A549 (cell line): ENCODE data around the gene ATP10A. TPM values are rescaled to one million over a fixed set of nuclear protein-coding genes. Genes with fewer than 3 reads are reported as not detected.

ENCODE experiments used
- ATAC-seq, 2 experiments: fragments of 200-7000 bp in 1 of 2; fragments of >200 bp in 1 of 2; cut with Nextera tagmentation in 1 of 2; cut with Tn5 transposase in 1 of 2; 3 replicates each; pipeline versions ENCODE4 v1.8.0 to v1.9.1; 2018 to 2020; ENCODE audit warnings: mild to moderate bottlenecking in 1 of 2, moderate library complexity in 1 of 2
- CTCF ChIA-PET: fragments of 300-600 bp; sonication (Branson Sonifier 250); formaldehyde crosslinking; extraction: SDS; loops from one replicate; lab custom pipeline; 2021; ENCODE audit warnings: antibody characterized with exemption, inconsistent platforms; lab: Yijun Ruan, JAX
- POLR2A ChIA-PET: fragments of 350-600 bp; formaldehyde crosslinking; extraction: SDS; loops from one replicate; lab custom pipeline; 2021; ENCODE audit warnings: antibody characterized with exemption, inconsistent platforms; lab: Yijun Ruan, JAX
- DNase-seq, 2 experiments: peaks; one replicate each; pipeline versions ENCODE4 v3.0.0 to v3.0.0-alpha.2; 2011 to 2016; ENCODE audit warnings: low read depth in 1 of 2, low spot score in 1 of 2
- FAIRE-seq: peaks from 2 replicates; lab custom pipeline; 2011; peaks lifted over from hg19 to GRCh38; lab: Jason Lieb, UNC
- H3K27ac ChIP-seq, 2 experiments: fragments of >200 bp; sonication (Bioruptor Twin); formaldehyde crosslinking; 3 replicates each; pipeline ENCODE4 v1.5.1; 2016 to 2017
- H3K4me1 ChIP-seq: fragments of >200 bp; sonication (Bioruptor Twin); formaldehyde crosslinking; 3 replicates; pipeline ENCODE4 v1.6.1; 2016
- H3K4me2 ChIP-seq: fragments of >200 bp; sonication (Bioruptor Twin); formaldehyde crosslinking; 3 replicates; pipeline ENCODE4 v1.6.1; 2016
- H3K4me3 ChIP-seq: fragments of >200 bp; sonication (Bioruptor Twin); formaldehyde crosslinking; 3 replicates; pipeline ENCODE4 v1.5.1; 2016
- H3K9me3 ChIP-seq: fragments of >200 bp; sonication (Bioruptor Twin); formaldehyde crosslinking; 3 replicates; pipeline ENCODE4 v1.6.1; 2016
- CBX2 ChIP-seq: fragments of 200-600 bp; sonication (generic); IDR thresholded peaks from 2 replicates; pipeline ENCODE4 v1.6.1; 2016; ENCODE audit warnings: low read depth, mild to moderate bottlenecking, borderline replicate concordance
- CHD2 ChIP-seq: fragments of 150-350 bp; IDR thresholded peaks from 2 replicates; pipeline ENCODE4 v1.6.1; 2014; ENCODE audit warnings: low read length; ENCODE audit not compliant: partially characterized antibody
- CTCF ChIP-seq: fragments of >200 bp; sonication (Bioruptor Twin); formaldehyde crosslinking; IDR thresholded peaks from 3 replicates; pipeline ENCODE4 v1.5.1; 2016
- E2F6 ChIP-seq: IDR thresholded peaks from 2 replicates; pipeline ENCODE4 v1.6.1; 2012; ENCODE audit warnings: low read depth, borderline replicate concordance
- GATA3 ChIP-seq: IDR thresholded peaks from 2 replicates; pipeline ENCODE4 v1.6.1; 2012; ENCODE audit warnings: borderline replicate concordance
- HMGXB4 ChIP-seq: fragments of 250-450 bp; sonication (Bioruptor Pico); IDR thresholded peaks from 2 replicates; pipeline ENCODE4 v1.5.0; 2021; ENCODE audit warnings: mild to moderate bottlenecking, moderate library complexity, borderline replicate concordance
- HOXA7 ChIP-seq: fragments of 250-450 bp; sonication (Bioruptor Pico); IDR thresholded peaks from 2 replicates; pipeline ENCODE4 v1.5.0; 2020; ENCODE audit warnings: mild to moderate bottlenecking, moderate library complexity
- JUN ChIP-seq, 2 experiments: fragments of >200 bp; sonication (Bioruptor Twin); formaldehyde crosslinking; IDR thresholded peaks; 2 replicates in 1 of 2; 3 replicates in 1 of 2; pipeline ENCODE4 v1.6.1; 2016 to 2017
- JUNB ChIP-seq: fragments of >200 bp; sonication (Bioruptor Twin); formaldehyde crosslinking; IDR thresholded peaks from 2 replicates; pipeline ENCODE4 v1.6.1; 2016
- MAFK ChIP-seq: fragments of 450-650 bp; IDR thresholded peaks from 2 replicates; pipeline ENCODE4 v1.6.1; 2014; ENCODE audit not compliant: partially characterized antibody
- MAZ ChIP-seq: fragments of 150-350 bp; IDR thresholded peaks from 2 replicates; pipeline ENCODE4 v1.6.1; 2014; ENCODE audit warnings: antibody characterized with exemption, low read depth, low read length, borderline replicate concordance
- NPAS2 ChIP-seq: fragments of 250-450 bp; sonication (Bioruptor Pico); IDR thresholded peaks from 2 replicates; pipeline ENCODE4 v1.8.0; 2022; ENCODE audit warnings: mild to moderate bottlenecking, moderate library complexity, borderline replicate concordance
- NR3C1 ChIP-seq: fragments of >200 bp; sonication (Bioruptor Twin); formaldehyde crosslinking; IDR thresholded peaks from 3 replicates; pipeline ENCODE4 v1.6.1; 2017
- POLR2A ChIP-seq: IDR thresholded peaks from 2 replicates; pipeline ENCODE4 v1.6.1; 2012; ENCODE audit warnings: mild to moderate bottlenecking, low read length
- POLR2AphosphoS2 ChIP-seq: conservative IDR thresholded peaks from 2 replicates; pipeline ENCODE4 v1.6.1; 2012; ENCODE audit warnings: low read length, improper control_type of control experiment, inconsistent platforms
- REST ChIP-seq: fragments of 200-600 bp; sonication (generic); IDR thresholded peaks from 2 replicates; pipeline ENCODE4 v1.6.1; 2016; ENCODE audit warnings: antibody characterized with exemption, mild to moderate bottlenecking, moderate library complexity
- RFX5 ChIP-seq: fragments of 450-650 bp; IDR thresholded peaks from 2 replicates; pipeline ENCODE4 v1.7.1; 2014; ENCODE audit warnings: antibody characterized with exemption, mild to moderate bottlenecking, moderate library complexity
- TFCP2L1 ChIP-seq: fragments of 250-450 bp; sonication (Bioruptor Pico); IDR thresholded peaks from 2 replicates; pipeline ENCODE4 v1.5.0; 2021; ENCODE audit warnings: mild to moderate bottlenecking
- USF2 ChIP-seq: fragments of 450-650 bp; IDR thresholded peaks from 2 replicates; pipeline ENCODE4 v1.6.1; 2014; ENCODE audit warnings: antibody characterized with exemption
- WGBS: methylation state at CpG from one replicate; pipeline ENCODE4 v1.1.6; 2017; ENCODE audit errors: missing lambda C conversion rate; 5-methylcytosine and 5-hydroxymethylcytosine counted together
- polyA plus RNA-seq, 4 experiments: library from polyadenylated mRNA; depleted of rRNA in 3 of 4; stranded (reverse); fragments of >200 nt; fragmentation: RNase III in 1 of 4; extraction: RNeasy Plus Mini Kit Qiagen cat#74134 plus additional on column Dnase treatment in 1 of 4; gene quantifications; 2 replicates in 3 of 4; 3 replicates in 1 of 4; pipeline ENCODE4 v1.2.3, GENCODE V29; 2011 to 2017

The ATP10A gene
- polyA plus RNA-seq, 2 of the 4 experiments (the other 2 are of a cell fraction), result 5.9 to 7.6 TPM

- ATAC-seq, result no peak
- no peak for TF ChIP-seq HMGXB4 (CRISPR knock-in tag)
- no peak for TF ChIP-seq USF2
- no peak for TF ChIP-seq NPAS2
- no peak for TF ChIP-seq NR3C1
- TF ChIP-seq POLR2AphosphoS2, result no peak
- TF ChIP-seq E2F6, result no peak
- no peak for TF ChIP-seq TFCP2L1
- TF ChIP-seq CTCF, result no peak
- no peak for TF ChIP-seq POLR2A
- TF ChIP-seq, all 56 proteins: peak for 0
- ChIA-PET POLR2A (no interaction called here), CTCF (interaction anchor here (4.1 kb wide), 1 partner anchor 196 kb away, joined by 22 read pairs; no protein-coding TSS in a partner anchor)
- FAIRE-seq (no peak), DNase-seq (no peak)
- no peak overlapping the region for H3K4me2 ChIP-seq
- H3K27ac ChIP-seq, result no peak overlapping the region
- no peaks in the 10 kb centered on the region for H3K4me1 ChIP-seq
- 52% methylated on average over 4 of the region's 4 CpGs for WGBS
- no peaks in the 10 kb centered on the region for H3K9me3 ChIP-seq
- no peak overlapping the region for H3K4me3 ChIP-seq
These were observed 125.9 kb downstream of the ATP10A start for GRCh38 chr15:25737218-25737643.

GRCh38 chr15:25736461-25736860 lies 126.7 kb downstream of the ATP10A start:
- 85% methylated on average over 3 of the region's 3 CpGs for WGBS
- ATAC-seq (no peak), DNase-seq (no peak), FAIRE-seq (no peak)
- no peaks in the 10 kb centered on the region for H3K9me3 ChIP-seq
- H3K4me1 ChIP-seq, result no peaks in the 10 kb centered on the region
- ChIA-PET POLR2A (no interaction called here), CTCF (interaction anchor here (0.7 to 4.1 kb wide), 2 partner anchors 15 to 197 kb away, joined by 3 to 22 read pairs; no protein-coding TSS in a partner anchor)
- no peak overlapping the region for H3K4me2 ChIP-seq
- no peak overlapping the region for H3K4me3 ChIP-seq
- H3K27ac ChIP-seq, result no peak overlapping the region
- TF ChIP-seq HOXA7 (no peak), JUN (IDR thresholded peaks at IDR 0.05) (no peak), JUNB (no peak), RFX5 (no peak), MAFK (no peak), CHD2 (no peak), CBX2 (no peak), REST (no peak), MAZ (no peak), HMGXB4 (CRISPR knock-in tag) (no peak), GATA3 (no peak)
